CD14-positive monocyte (primary cell): Measurements from ENCODE around the gene ABAT. TPM values are rescaled to one million over a fixed set of nuclear protein-coding genes. Genes with fewer than 3 reads are reported as not detected.

Experiments used
- DNase-seq, 3 donors: peaks; one replicate each; pipeline ENCODE4 v3.0.0-alpha.2; 2011 to 2022
- H2AFZ ChIP-seq: 2 replicates; pipeline ENCODE4 v1.6.0; 2012; ENCODE audit warnings: mild to moderate bottlenecking, low read depth, low read length, inconsistent platforms; ENCODE audit not compliant: insufficient read depth, poor library complexity, severe bottlenecking
- H3K27ac ChIP-seq, 2 donors: 1 replicate in 1 of 2; 2 replicates in 1 of 2; pipeline ENCODE4 v1.5.1; 2012 to 2013; ENCODE audit warnings: low read length in 2 of 2, control low read depth in 1 of 2, inconsistent platforms in 1 of 2, low read depth in 1 of 2, mild to moderate bottlenecking in 1 of 2
- H3K27me3 ChIP-seq, 2 donors: one replicate each; pipeline versions ENCODE4 v1.6.0 to v1.6.1; 2011 to 2013; ENCODE audit warnings: low read length in 2 of 2; ENCODE audit not compliant: control insufficient read depth in 2 of 2, insufficient read depth in 2 of 2
- H3K36me3 ChIP-seq, 2 donors: replicated peaks in 1 of 2; 1 replicate in 1 of 2; 2 replicates in 1 of 2; pipeline versions ENCODE4 v1.5.1 to v1.6.1; 2012 to 2013; ENCODE audit warnings: low read length in 2 of 2, control low read depth in 1 of 2, inconsistent platforms in 1 of 2, mild to moderate bottlenecking in 1 of 2; ENCODE audit not compliant: insufficient read depth in 2 of 2, control insufficient read depth in 1 of 2
- H3K4me1 ChIP-seq, 2 donors: 1 replicate in 1 of 2; 2 replicates in 1 of 2; pipeline versions ENCODE4 v1.5.1 to v1.6.1; 2012 to 2013; ENCODE audit warnings: low read length in 2 of 2, control low read depth in 1 of 2, inconsistent platforms in 1 of 2, mild to moderate bottlenecking in 1 of 2, moderate library complexity in 1 of 2; ENCODE audit not compliant: insufficient read depth in 2 of 2, control insufficient read depth in 1 of 2
- H3K4me2 ChIP-seq: replicated peaks from 2 replicates; pipeline ENCODE3; 2012; ENCODE audit warnings: low read length, moderate library complexity, mild to moderate bottlenecking; ENCODE audit not compliant: poor library complexity, severe bottlenecking; ENCODE audit errors: extremely low read depth
- H3K4me3 ChIP-seq, 3 experiments: fragments of 200-600 bp in 1 of 3; sonication (generic) in 1 of 3; replicated peaks in 1 of 3; 1 replicate in 2 of 3; 2 replicates in 1 of 3; pipeline ENCODE4 v1.5.1; 2011 to 2013; ENCODE audit warnings: low read length in 3 of 3, mild to moderate bottlenecking in 3 of 3, control low read depth in 2 of 3, low read depth in 2 of 3, inconsistent platforms in 1 of 3, moderate library complexity in 1 of 3
- H3K79me2 ChIP-seq: 2 replicates; pipeline ENCODE4 v1.6.0; 2012; ENCODE audit warnings: mild to moderate bottlenecking, control low read depth, inconsistent platforms, low read length, moderate library complexity; ENCODE audit not compliant: insufficient read depth
- H3K9ac ChIP-seq: 2 replicates; pipeline ENCODE4 v1.6.0; 2017; ENCODE audit warnings: low read length, mild to moderate bottlenecking; ENCODE audit not compliant: insufficient read depth, poor library complexity, severe bottlenecking
- H3K9me3 ChIP-seq, 2 donors: replicated peaks in 1 of 2; 1 replicate in 1 of 2; 2 replicates in 1 of 2; pipeline versions ENCODE4 v1.5.1 to v1.6.1; 2012 to 2013; ENCODE audit warnings: low read length in 2 of 2, control low read depth in 1 of 2; ENCODE audit not compliant: control insufficient read depth in 1 of 2, insufficient read depth in 1 of 2
- H4K20me1 ChIP-seq: 2 replicates; pipeline ENCODE4 v1.6.0; 2012; ENCODE audit warnings: mild to moderate bottlenecking, low read length, control low read depth, moderate library complexity; ENCODE audit not compliant: insufficient read depth
- H3K27ac Mint-ChIP-seq, 7 donors: one replicate each; pipeline ENCODE4 v1.8.0; 2020; ENCODE audit warnings: mild to moderate bottlenecking in 7 of 7, mixed read lengths in 7 of 7, moderate library complexity in 6 of 7, inconsistent platforms in 2 of 7
- H3K27me3 Mint-ChIP-seq, 3 donors: one replicate each; pipeline ENCODE4 v1.8.0; 2021 to 2022; ENCODE audit warnings: low read depth in 3 of 3, mild to moderate bottlenecking in 3 of 3, mixed read lengths in 3 of 3, moderate library complexity in 3 of 3, inconsistent platforms in 1 of 3
- H3K36me3 Mint-ChIP-seq, 2 donors: one replicate each; pipeline ENCODE4 v1.8.0; 2020; ENCODE audit warnings: mixed read lengths in 2 of 2, inconsistent platforms in 1 of 2, mild to moderate bottlenecking in 1 of 2
- H3K4me1 Mint-ChIP-seq: one replicate; pipeline ENCODE4 v1.8.0; 2020; ENCODE audit warnings: mild to moderate bottlenecking, mixed read lengths
- H3K4me3 Mint-ChIP-seq, 2 donors: one replicate each; pipeline ENCODE4 v1.8.0; 2020; ENCODE audit warnings: mild to moderate bottlenecking in 2 of 2, mixed read lengths in 2 of 2, moderate library complexity in 1 of 2
- H3K9me3 Mint-ChIP-seq, 7 donors: one replicate each; pipeline ENCODE4 v1.8.0; 2020 to 2022; ENCODE audit warnings: mixed read lengths in 7 of 7, mild to moderate bottlenecking in 6 of 7, moderate library complexity in 6 of 7, inconsistent platforms in 2 of 7
- CTCF ChIP-seq: fragments of 200-600 bp; IDR thresholded peaks from one replicate; pipeline ENCODE4 v1.8.0; 2022; ENCODE audit warnings: antibody characterized with exemption, mild to moderate bottlenecking
- WGBS: methylation state at CpG from one replicate; pipeline ENCODE4 v1.1.5; 2013; ENCODE audit warnings: missing lambda C conversion rate; ENCODE audit not compliant: insufficient coverage; 5-methylcytosine and 5-hydroxymethylcytosine counted together
- intact Hi-C, 2 donors: fragments of 100-400 bp; cut with micrococcal nuclease; formaldehyde crosslinking; loops; one replicate each; pipeline versions ENCODE4 v1.15.0 to v1.15.1; 2023
- polyA plus RNA-seq, 3 donors: library from polyadenylated mRNA; depleted of rRNA in 1 of 3; unstranded in 2 of 3; stranded (reverse) in 1 of 3; fragments of 300-500 nt in 2 of 3; fragments of >200 nt in 1 of 3; fragmentation: Illumina TruSeq in 2 of 3; gene quantifications; 1 replicate in 2 of 3; 2 replicates in 1 of 3; pipeline ENCODE4 v1.2.3, GENCODE V29; 2012 to 2021

ABAT gene
- polyA plus RNA-seq, 3 donors, result 4.9 to 11.8 (median 8.7) TPM

- Histone ChIP-seq H3K4me2 (no peak overlapping the region), H3K27ac (peak overlapping the region in 1 of 2 donors; percentile 98), H3K9ac (no peak overlapping the region), H3K4me3 (no peak overlapping the region), H4K20me1 (no peaks in the 10 kb centered on the region), H3K9me3 (no peaks in the 10 kb centered on the region), H3K79me2 (peaks cover 49% of the 10 kb centered on the region), H3K36me3 (peaks cover 53 to 73% of the 10 kb centered on the region in 2 donors), H2AFZ (no peak overlapping the region), H3K27me3 (no peaks in the 10 kb centered on the region), H3K4me1 (peaks cover 28 to 34% of the 10 kb centered on the region in 2 donors)
- no peak for TF ChIP-seq CTCF
- Mint-ChIP-seq H3K27ac (peak overlapping the region; percentile 89 to 100 (median 100)), H3K9me3 (peaks cover 0 to 5% (median 0%) of the 10 kb centered on the region in 7 donors), H3K4me1 (peaks cover 40% of the 10 kb centered on the region), H3K4me3 (no peak overlapping the region), H3K27me3 (no peaks in the 10 kb centered on the region), H3K36me3 (peaks cover 69 to 82% of the 10 kb centered on the region in 2 donors)
- over 99% methylated on average over 14 of the region's 16 CpGs for WGBS
- no peak for DNase-seq
- intact Hi-C loops, result no loop called here
Observed at GRCh38 chr16:8628981-8629725, 45.3 kb upstream of the ABAT start.

- Histone ChIP-seq H3K4me2 (no peak overlapping the region), H3K36me3 (peaks cover 60 to 71% of the 10 kb centered on the region in 2 donors), H3K9me3 (no peaks in the 10 kb centered on the region), H4K20me1 (no peaks in the 10 kb centered on the region), H3K79me2 (peaks cover 44% of the 10 kb centered on the region), H3K9ac (no peak overlapping the region), H3K4me3 (no peak overlapping the region), H3K27ac (peak overlapping the region in 1 of 2 donors; percentile 98), H3K27me3 (no peaks in the 10 kb centered on the region), H2AFZ (no peak overlapping the region), H3K4me1 (peaks cover 28 to 41% of the 10 kb centered on the region in 2 donors)
- H3K36me3 Mint-ChIP-seq, result peaks cover 69 to 83% of the 10 kb centered on the region in 2 donors
- peaks cover 0 to 5% (median 0%) of the 10 kb centered on the region in 7 donors for H3K9me3 Mint-ChIP-seq
- H3K4me3 Mint-ChIP-seq, result no peak overlapping the region
- intact Hi-C loops, result loop anchor here (5.0 to 10.0 kb wide), 5 partner anchors 42 to 484 kb away; partner anchors contain the start of genes ABAT (in 1 of the 2), LITAFD (in 1 of the 2), PMM2 (in 1 of the 2) and TMEM186 (in 1 of the 2)
- peak in 1 of 3 donors; percentile 44 for DNase-seq
- WGBS, result 95% methylated on average over 4 of the region's 11 CpGs
- H3K4me1 Mint-ChIP-seq, result peaks cover 40% of the 10 kb centered on the region
- no peaks in the 10 kb centered on the region for H3K27me3 Mint-ChIP-seq
- peak overlapping the region; percentile 83 to 100 (median 100) for H3K27ac Mint-ChIP-seq
- TF ChIP-seq CTCF, result no peak
Observed at GRCh38 chr16:8630255-8630953, 44.0 kb upstream of the ABAT start.
